ENCODE data around the gene GALNT2. TPM values are rescaled to one million over a fixed set of nuclear protein-coding genes. Genes with fewer than 3 reads are reported as not detected.

GALNT2 gene
- total and polyA plus RNA-seq, 7 donors, result 43.7 to 88.7 (median 75.7) TPM

DNA sequence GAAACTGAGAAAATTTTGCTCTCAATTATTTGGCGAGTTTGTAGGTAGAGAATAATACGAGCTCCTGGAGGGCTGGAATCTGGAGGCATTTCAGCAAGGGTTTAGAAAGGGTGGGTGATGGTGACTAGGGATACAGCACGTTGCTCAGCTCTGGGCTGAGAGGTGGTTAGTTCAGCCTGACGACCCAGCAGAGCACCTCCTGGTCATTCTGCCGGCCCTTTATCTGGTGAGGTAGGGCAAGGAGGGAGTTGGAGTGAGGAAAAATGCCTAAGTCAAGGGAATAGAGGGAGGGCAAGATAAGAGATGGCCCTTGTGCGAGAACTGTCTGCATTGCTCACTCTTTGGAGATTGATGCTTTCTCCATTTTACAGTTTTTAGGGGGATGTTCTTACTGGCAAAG, 19.1 kb downstream of the GALNT2 start:
- no peaks in the 10 kb centered on the region for H3K9me3 ChIP-seq
- H3K27ac ChIP-seq, result no peak overlapping the region
- ATAC-seq (no peak), DNase-seq (no peak)
- TF ChIP-seq, protein P1, sequence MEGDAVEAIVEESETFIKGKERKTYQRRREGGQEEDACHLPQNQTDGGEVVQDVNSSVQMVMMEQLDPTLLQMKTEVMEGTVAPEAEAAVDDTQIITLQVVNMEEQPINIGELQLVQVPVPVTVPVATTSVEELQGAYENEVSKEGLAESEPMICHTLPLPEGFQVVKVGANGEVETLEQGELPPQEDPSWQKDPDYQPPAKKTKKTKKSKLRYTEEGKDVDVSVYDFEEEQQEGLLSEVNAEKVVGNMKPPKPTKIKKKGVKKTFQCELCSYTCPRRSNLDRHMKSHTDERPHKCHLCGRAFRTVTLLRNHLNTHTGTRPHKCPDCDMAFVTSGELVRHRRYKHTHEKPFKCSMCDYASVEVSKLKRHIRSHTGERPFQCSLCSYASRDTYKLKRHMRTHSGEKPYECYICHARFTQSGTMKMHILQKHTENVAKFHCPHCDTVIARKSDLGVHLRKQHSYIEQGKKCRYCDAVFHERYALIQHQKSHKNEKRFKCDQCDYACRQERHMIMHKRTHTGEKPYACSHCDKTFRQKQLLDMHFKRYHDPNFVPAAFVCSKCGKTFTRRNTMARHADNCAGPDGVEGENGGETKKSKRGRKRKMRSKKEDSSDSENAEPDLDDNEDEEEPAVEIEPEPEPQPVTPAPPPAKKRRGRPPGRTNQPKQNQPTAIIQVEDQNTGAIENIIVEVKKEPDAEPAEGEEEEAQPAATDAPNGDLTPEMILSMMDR (IDR thresholded peaks at IDR 0.05), result no peak
- WGBS, 3 donors, result 67 to 77% (median 74%) methylated on average over 6 of the region's 6 CpGs
- peaks cover 0 to 6% of the 10 kb centered on the region in 2 donors for H3K36me3 ChIP-seq (ENCODE audit: insufficient read depth in 1 of 2, low read depth in 1 of 2)
- no peaks in the 10 kb centered on the region for H3K27me3 ChIP-seq (ENCODE audit: insufficient read depth in 3 of 3, low read length in 2 of 3)
- peaks cover 66% of the 10 kb centered on the region for H3K4me1 ChIP-seq
- intact Hi-C loops (cut with DNase I), result no loop called here
- no peak overlapping the region for H3K4me3 ChIP-seq

DNA sequence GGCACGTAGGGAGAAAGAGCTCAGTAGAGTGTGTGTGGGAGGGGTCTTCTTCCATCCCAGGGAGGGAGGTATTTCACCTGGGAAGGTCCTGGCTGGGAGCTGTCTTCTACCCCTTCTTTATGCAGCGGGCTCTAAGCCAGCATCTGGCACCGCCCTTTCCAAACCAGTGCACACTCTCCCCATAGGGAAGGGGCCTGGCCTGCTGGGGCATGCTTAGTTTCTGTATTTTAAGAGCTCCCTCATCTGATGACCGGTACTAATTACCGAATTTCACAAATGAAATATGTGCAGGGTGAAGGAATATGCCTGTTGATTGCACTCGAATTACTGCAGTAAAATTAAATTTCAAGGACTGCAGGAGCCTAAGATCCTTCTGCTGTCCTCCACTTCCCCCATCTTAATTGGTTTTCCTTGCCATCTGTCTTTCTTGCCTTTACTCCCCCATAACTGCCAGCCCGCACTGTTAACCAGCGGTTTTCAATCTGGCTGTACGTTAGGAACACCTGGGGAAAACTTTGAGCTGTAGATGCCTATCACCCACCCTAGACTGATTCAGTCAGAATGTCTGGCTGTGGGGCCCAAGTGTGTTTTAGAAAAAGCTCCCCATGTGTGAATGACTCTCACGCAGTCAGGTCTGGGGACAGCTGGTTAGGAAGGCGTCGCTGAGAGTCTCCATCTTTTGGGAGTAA, 20.1 kb downstream of the GALNT2 start:
- TF ChIP-seq, protein P1 (IDR thresholded peaks at IDR 0.05), result no peak
- Histone ChIP-seq H3K4me3 (no peak overlapping the region), H3K27me3 (ENCODE audit: insufficient read depth in 3 of 3, low read length in 2 of 3) (no peaks in the 10 kb centered on the region), H3K9me3 (no peaks in the 10 kb centered on the region), H3K4me1 (peaks cover 74% of the 10 kb centered on the region), H3K27ac (no peak overlapping the region), H3K36me3 (ENCODE audit: insufficient read depth in 1 of 2, low read depth in 1 of 2) (peaks cover 0 to 6% of the 10 kb centered on the region in 2 donors)
- intact Hi-C loops (cut with DNase I), result no loop called here
- DNase-seq (no peak), ATAC-seq (no peak)
- 79 to 85% (median 84%) methylated on average over 12 of the region's 12 CpGs for WGBS, 3 donors

DNA sequence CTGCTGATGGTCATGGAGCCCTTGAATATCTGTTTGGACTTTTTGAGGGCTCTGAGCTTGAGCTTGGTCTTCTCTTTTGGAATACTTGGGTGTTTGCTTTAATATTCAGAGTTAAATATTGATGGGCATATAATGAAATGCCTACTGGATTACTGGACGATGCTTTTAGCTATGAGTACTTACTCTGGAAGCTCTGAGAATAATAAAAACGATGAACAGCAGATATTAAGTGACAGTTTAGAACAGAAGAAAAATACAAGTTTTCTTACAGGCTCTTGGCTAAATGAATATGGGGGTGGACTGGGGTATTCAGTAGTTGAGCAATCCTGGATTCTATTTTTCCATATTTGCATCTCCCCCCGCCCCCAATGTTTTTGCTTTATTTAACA, 20.7 kb downstream of the GALNT2 start:
- ATAC-seq (no peak), DNase-seq (no peak)
- H3K36me3 ChIP-seq (ENCODE audit: insufficient read depth in 1 of 2, low read depth in 1 of 2), result peaks cover 0 to 6% of the 10 kb centered on the region in 2 donors
- intact Hi-C loops (cut with DNase I), result no loop called here
- H3K27ac ChIP-seq, result no peak overlapping the region
- TF ChIP-seq, protein P1 (IDR thresholded peaks at IDR 0.05), result no peak
- no peaks in the 10 kb centered on the region for H3K27me3 ChIP-seq (ENCODE audit: insufficient read depth in 3 of 3, low read length in 2 of 3)
- no peaks in the 10 kb centered on the region for H3K9me3 ChIP-seq
- H3K4me3 ChIP-seq, result no peak overlapping the region
- WGBS, 3 donors, result 53 to 88% (median 62%) methylated on average over 3 of the region's 3 CpGs
- H3K4me1 ChIP-seq, result peaks cover 80% of the 10 kb centered on the region

DNA sequence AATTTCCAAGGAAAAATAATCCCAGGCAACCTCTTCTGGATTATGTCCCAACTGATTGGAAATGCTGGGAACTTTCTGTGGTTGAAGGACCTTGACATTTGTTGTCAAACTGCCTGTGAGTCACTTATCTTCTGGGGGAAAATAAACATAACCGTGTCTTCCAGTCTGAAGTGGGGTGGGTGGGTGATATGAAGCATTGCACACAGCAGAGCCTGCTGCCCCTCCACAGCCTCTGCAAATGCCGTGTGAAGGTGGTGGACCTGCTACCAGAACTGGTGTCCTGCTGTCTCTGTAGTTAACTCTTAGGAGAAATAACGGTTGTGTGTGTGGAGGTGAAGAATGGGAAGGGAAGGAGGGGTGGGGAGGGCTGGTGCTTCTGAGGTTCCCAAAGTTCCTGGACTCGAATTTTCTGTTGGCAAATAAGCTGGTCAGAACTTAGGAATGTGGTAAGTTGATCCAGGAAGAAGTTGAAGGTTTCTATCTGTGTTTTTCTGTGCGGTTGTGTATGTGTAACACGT, 23.2 kb downstream of the GALNT2 start:
- Histone ChIP-seq H3K4me1 (peaks cover 64% of the 10 kb centered on the region), H3K27ac (no peak overlapping the region), H3K36me3 (ENCODE audit: insufficient read depth in 1 of 2, low read depth in 1 of 2) (peaks cover 0 to 6% of the 10 kb centered on the region in 2 donors), H3K27me3 (ENCODE audit: insufficient read depth in 3 of 3, low read length in 2 of 3) (no peaks in the 10 kb centered on the region), H3K9me3 (no peaks in the 10 kb centered on the region), H3K4me3 (no peak overlapping the region)
- peak in 3 of 4 donors; percentile 8 to 59 (median 46) for ATAC-seq
- TF ChIP-seq, protein P1 (IDR thresholded peaks at IDR 0.05), result no peak
- WGBS, 3 donors, result 40 to 71% (median 49%) methylated on average over 6 of the region's 6 CpGs
- intact Hi-C loops (cut with DNase I), result no loop called here
- DNase-seq, result no peak

All from psoas muscle (tissue), 8 donors.